RWPE2 (cell line): ENCODE results near the gene FLT4.

Experiments used
- ATAC-seq: fragments of 200-7000 bp; cut with Tn5 transposase; 3 replicates; pipeline ENCODE4 v1.9.1; 2021; ENCODE audit warnings: low read depth
- DNase-seq: peaks from one replicate; pipeline ENCODE4 v3.0.0-alpha.2; 2020; ENCODE audit warnings: low spot score
- H3K27ac ChIP-seq: fragments of 450-650 bp; 2 replicates; pipeline ENCODE4 v1.5.1; 2017; ENCODE audit warnings: mild to moderate bottlenecking; ENCODE audit not compliant: poor library complexity, severe bottlenecking
- H3K27me3 ChIP-seq: fragments of 250-450 bp; sonication (Bioruptor Pico); 2 replicates; pipeline ENCODE4 v1.5.1; 2021; ENCODE audit warnings: mild to moderate bottlenecking, moderate library complexity; ENCODE audit not compliant: insufficient read depth, poor library complexity, severe bottlenecking
- H3K36me3 ChIP-seq: fragments of 250-450 bp; sonication (Bioruptor Pico); 2 replicates; pipeline ENCODE4 v1.5.1; 2020; ENCODE audit warnings: low read depth, mild to moderate bottlenecking, moderate library complexity
- H3K4me1 ChIP-seq: fragments of 250-450 bp; sonication (Bioruptor Pico); 2 replicates; pipeline ENCODE4 v1.5.1; 2021; ENCODE audit warnings: mild to moderate bottlenecking, moderate library complexity; ENCODE audit not compliant: insufficient read depth, poor library complexity, severe bottlenecking
- H3K4me3 ChIP-seq: fragments of 250-450 bp; sonication (Bioruptor Pico); 2 replicates; pipeline ENCODE4 v1.5.1; 2021; ENCODE audit warnings: mild to moderate bottlenecking, moderate library complexity; ENCODE audit not compliant: severe bottlenecking
- H3K9me3 ChIP-seq: fragments of 250-450 bp; sonication (Bioruptor Pico); 2 replicates; pipeline ENCODE4 v1.5.1; 2021; ENCODE audit warnings: mild to moderate bottlenecking, moderate library complexity; ENCODE audit not compliant: severe bottlenecking
- TF ChIP-seq, protein P1 (sequence below): fragments of 450-650 bp; IDR thresholded peaks from one replicate; pipeline ENCODE4 v1.5.1; 2017; ENCODE audit warnings: mild to moderate bottlenecking, moderate library complexity; ENCODE audit not compliant: poor library complexity, severe bottlenecking

Gene FLT4

GRCh38 chr5:180599981-180600553, 49.3 kb downstream of the FLT4 start:
- Histone ChIP-seq H3K9me3 (no peaks in the 10 kb centered on the region), H3K4me1 (no peaks in the 10 kb centered on the region), H3K4me3 (no peak overlapping the region), H3K36me3 (no peaks in the 10 kb centered on the region), H3K27ac (no peak overlapping the region), H3K27me3 (peaks cover 11% of the 10 kb centered on the region)
- TF ChIP-seq, protein P1, sequence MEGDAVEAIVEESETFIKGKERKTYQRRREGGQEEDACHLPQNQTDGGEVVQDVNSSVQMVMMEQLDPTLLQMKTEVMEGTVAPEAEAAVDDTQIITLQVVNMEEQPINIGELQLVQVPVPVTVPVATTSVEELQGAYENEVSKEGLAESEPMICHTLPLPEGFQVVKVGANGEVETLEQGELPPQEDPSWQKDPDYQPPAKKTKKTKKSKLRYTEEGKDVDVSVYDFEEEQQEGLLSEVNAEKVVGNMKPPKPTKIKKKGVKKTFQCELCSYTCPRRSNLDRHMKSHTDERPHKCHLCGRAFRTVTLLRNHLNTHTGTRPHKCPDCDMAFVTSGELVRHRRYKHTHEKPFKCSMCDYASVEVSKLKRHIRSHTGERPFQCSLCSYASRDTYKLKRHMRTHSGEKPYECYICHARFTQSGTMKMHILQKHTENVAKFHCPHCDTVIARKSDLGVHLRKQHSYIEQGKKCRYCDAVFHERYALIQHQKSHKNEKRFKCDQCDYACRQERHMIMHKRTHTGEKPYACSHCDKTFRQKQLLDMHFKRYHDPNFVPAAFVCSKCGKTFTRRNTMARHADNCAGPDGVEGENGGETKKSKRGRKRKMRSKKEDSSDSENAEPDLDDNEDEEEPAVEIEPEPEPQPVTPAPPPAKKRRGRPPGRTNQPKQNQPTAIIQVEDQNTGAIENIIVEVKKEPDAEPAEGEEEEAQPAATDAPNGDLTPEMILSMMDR = no peak
- DNase-seq (no peak), ATAC-seq (no peak)

GRCh38 chr5:180599590-180599914, 49.8 kb downstream of the FLT4 start:
- no peak overlapping the region for H3K27ac ChIP-seq
- no peak overlapping the region for H3K4me3 ChIP-seq
- H3K9me3 ChIP-seq = no peaks in the 10 kb centered on the region
- H3K27me3 ChIP-seq = peaks cover 6% of the 10 kb centered on the region
- no peaks in the 10 kb centered on the region for H3K4me1 ChIP-seq
- DNase-seq (no peak), ATAC-seq (no peak)
- no peaks in the 10 kb centered on the region for H3K36me3 ChIP-seq
- TF ChIP-seq, protein P1 = no peak

DNA sequence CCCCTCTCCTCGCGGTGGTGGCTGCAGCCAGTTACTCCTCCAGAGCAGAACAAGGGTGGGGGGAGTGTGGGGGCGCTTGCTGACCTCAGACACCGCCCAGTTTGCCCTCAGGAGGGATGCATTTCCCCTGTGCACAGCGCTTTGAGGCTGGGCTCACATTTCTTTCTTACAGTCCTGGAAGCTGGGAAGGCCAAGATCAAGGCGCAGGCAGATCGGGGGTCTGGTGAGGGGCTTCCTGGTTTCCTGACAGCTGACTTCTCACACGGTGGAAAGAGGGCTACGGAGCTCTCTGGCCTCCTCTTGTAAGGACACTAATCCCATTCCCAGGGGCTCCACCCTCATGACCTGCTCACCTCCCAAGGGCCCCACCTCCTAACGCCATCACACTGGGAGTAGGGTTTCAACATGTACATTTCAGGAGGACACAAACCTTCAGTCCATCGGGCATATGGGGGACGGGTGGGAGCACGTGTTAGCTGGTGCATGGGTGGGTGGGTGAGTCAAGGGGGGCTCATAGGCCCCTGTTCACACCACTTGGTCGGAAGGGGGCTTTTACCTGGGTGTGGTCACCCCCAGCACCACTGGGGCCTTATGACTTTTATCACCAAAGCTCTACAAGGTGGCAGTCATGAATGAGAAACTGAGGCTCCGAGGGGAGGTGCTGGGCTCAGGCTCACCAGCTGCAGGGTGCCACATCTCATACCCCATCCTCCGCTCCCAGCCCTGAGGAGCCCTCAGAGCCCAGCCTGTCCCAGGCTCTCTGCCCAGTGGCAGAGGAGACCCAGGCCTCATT, 50.4 kb downstream of the FLT4 start:
- Histone ChIP-seq H3K36me3 (no peaks in the 10 kb centered on the region), H3K27ac (no peak overlapping the region), H3K4me3 (no peak overlapping the region), H3K4me1 (no peaks in the 10 kb centered on the region), H3K9me3 (no peaks in the 10 kb centered on the region), H3K27me3 (peaks cover under 1% of the 10 kb centered on the region)
- TF ChIP-seq, protein P1 = no peak
- DNase-seq = no peak
- no peak for ATAC-seq

GRCh38 chr5:180598316-180598701, 51.1 kb downstream of the FLT4 start:
- H3K36me3 ChIP-seq = no peaks in the 10 kb centered on the region
- no peaks in the 10 kb centered on the region for H3K9me3 ChIP-seq
- no peak overlapping the region for H3K4me3 ChIP-seq
- no peak overlapping the region for H3K27ac ChIP-seq
- no peak for DNase-seq
- H3K27me3 ChIP-seq = peaks cover 5% of the 10 kb centered on the region
- no peaks in the 10 kb centered on the region for H3K4me1 ChIP-seq
- TF ChIP-seq, protein P1 = no peak
- ATAC-seq = peak; percentile 15; the same call in 1 of the 3 replicates

DNA sequence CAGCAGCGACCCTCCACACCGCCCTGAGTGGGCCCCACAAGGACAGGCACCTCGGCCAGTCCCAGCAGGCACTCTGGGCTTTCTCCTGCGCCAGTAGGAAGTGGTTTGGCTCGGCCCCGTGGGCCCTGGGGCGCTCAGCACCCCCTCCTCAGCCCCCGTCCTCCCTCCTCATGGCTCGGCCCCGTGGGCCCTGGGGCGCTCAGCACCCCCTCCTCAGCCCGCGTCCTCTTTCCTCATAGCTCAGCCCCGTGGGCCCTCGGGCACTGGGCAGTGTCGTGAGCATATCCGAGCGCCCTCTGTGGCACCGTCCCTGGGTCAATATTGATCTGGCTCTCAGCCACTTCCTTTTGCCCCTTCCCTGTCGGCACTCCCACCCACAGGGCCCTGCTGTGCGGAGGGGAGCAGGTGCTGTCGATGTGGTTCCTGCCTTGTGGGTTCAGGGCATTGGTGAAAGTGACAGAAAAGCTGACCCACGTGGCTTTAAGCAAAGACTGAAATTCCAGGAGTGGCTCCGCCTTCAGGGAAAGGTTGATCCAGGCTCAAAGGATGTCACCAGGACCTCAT, 52.6 kb downstream of the FLT4 start:
- Histone ChIP-seq H3K9me3 (no peaks in the 10 kb centered on the region), H3K4me1 (no peaks in the 10 kb centered on the region), H3K27ac (no peak overlapping the region), H3K4me3 (no peak overlapping the region), H3K36me3 (no peaks in the 10 kb centered on the region), H3K27me3 (peaks cover 21% of the 10 kb centered on the region)
- TF ChIP-seq, protein P1 = no peak
- DNase-seq (no peak), ATAC-seq (no peak)
